Fibroblast of lung (primary cell): Measurements from ENCODE around the gene SRSF3.

Source experiments
- CTCF ChIP-seq, 2 donors: IDR thresholded peaks in 1 of 2; conservative IDR thresholded peaks in 1 of 2; 1 replicate in 1 of 2; 2 replicates in 1 of 2; pipeline ENCODE4 v1.5.1; 2011 to 2012; ENCODE audit warnings: low read length in 2 of 2, control low read depth in 1 of 2, inconsistent platforms in 1 of 2, low read depth in 1 of 2, mild to moderate bottlenecking in 1 of 2
- EZH2 ChIP-seq: IDR thresholded peaks from 2 replicates; pipeline ENCODE4 v1.5.1; 2012; ENCODE audit warnings: low read length, control low read depth, mild to moderate bottlenecking; ENCODE audit errors: missing control alignments

- TF ChIP-seq CTCF (conservative IDR thresholded peaks at IDR 0.05 in 1 of 2, IDR thresholded peaks at IDR 0.05 in 1 of 2; ENCODE audit: low read depth in 1 of 2, low read length in 2 of 2) = no peak
- TF ChIP-seq EZH2 = no peak
Measured at GRCh38 chr6:36610041-36610955, 16.1 kb downstream of the SRSF3 start.
